H9 (cell line): ENCODE results near the gene LYRM2. TPM values are rescaled to one million over a fixed set of nuclear protein-coding genes. Genes with fewer than 3 reads are reported as not detected.

Source experiments
- DNase-seq: peaks from one replicate; pipeline ENCODE4 v3.0.0-alpha.2; 2017
- H2AFZ ChIP-seq: one replicate; pipeline ENCODE4 v1.6.1; 2013; ENCODE audit warnings: mild to moderate bottlenecking, low read length, control low read depth, moderate library complexity
- H2AK5ac ChIP-seq: 2 replicates; pipeline ENCODE4 v1.6.1; 2013; ENCODE audit warnings: low read length, control low read depth, mixed read lengths; ENCODE audit not compliant: insufficient read length
- H2BK120ac ChIP-seq: one replicate; pipeline ENCODE4 v1.6.1; 2013; ENCODE audit warnings: low read depth, mild to moderate bottlenecking, low read length, control low read depth, inconsistent platforms; ENCODE audit not compliant: poor library complexity, severe bottlenecking
- H2BK12ac ChIP-seq: 2 replicates; pipeline ENCODE4 v1.6.1; 2013; ENCODE audit warnings: low read length, control low read depth, mixed read lengths, low read depth; ENCODE audit not compliant: insufficient read length
- H2BK15ac ChIP-seq: 2 replicates; pipeline ENCODE4 v1.6.1; 2013; ENCODE audit warnings: low read depth, low read length, control low read depth
- H2BK20ac ChIP-seq: one replicate; pipeline ENCODE4 v1.6.1; 2013; ENCODE audit warnings: low read depth, mild to moderate bottlenecking, low read length, control low read depth, inconsistent platforms; ENCODE audit not compliant: poor library complexity, severe bottlenecking
- H2BK5ac ChIP-seq: 2 replicates; pipeline ENCODE4 v1.6.1; 2013; ENCODE audit warnings: low read length, control low read depth, mixed read lengths; ENCODE audit not compliant: insufficient read length
- H3K14ac ChIP-seq: 2 replicates; pipeline ENCODE4 v1.6.1; 2013; ENCODE audit warnings: low read length, control low read depth; ENCODE audit not compliant: insufficient read depth
- H3K18ac ChIP-seq: 2 replicates; pipeline ENCODE4 v1.6.1; 2013; ENCODE audit warnings: low read depth, mild to moderate bottlenecking, mixed read lengths, low read length, control low read depth; ENCODE audit not compliant: insufficient read length
- H3K23ac ChIP-seq: 2 replicates; pipeline ENCODE4 v1.6.1; 2013; ENCODE audit warnings: low read length, control low read depth, mixed read lengths, low read depth; ENCODE audit not compliant: insufficient read length
- H3K23me2 ChIP-seq: 2 replicates; pipeline ENCODE4 v1.6.1; 2013; ENCODE audit warnings: low read depth, mild to moderate bottlenecking, mixed read lengths, low read length, control low read depth; ENCODE audit not compliant: insufficient read length, poor library complexity, severe bottlenecking
- H3K27ac ChIP-seq: 2 replicates; pipeline ENCODE4 v1.5.1; 2013; ENCODE audit warnings: low read length, control low read depth, mixed read lengths, low read depth; ENCODE audit not compliant: insufficient read length
- H3K27me3 ChIP-seq: 2 replicates; pipeline ENCODE4 v1.6.1; 2013; ENCODE audit warnings: low read length, control low read depth, inconsistent platforms; ENCODE audit not compliant: insufficient read depth
- H3K4ac ChIP-seq: 2 replicates; pipeline ENCODE4 v1.6.1; 2013; ENCODE audit warnings: low read depth, mild to moderate bottlenecking, control low read depth, inconsistent platforms, low read length, moderate library complexity
- H3K4me1 ChIP-seq: 2 replicates; pipeline ENCODE4 v1.6.1; 2013; ENCODE audit warnings: low read length, control low read depth, inconsistent platforms; ENCODE audit not compliant: insufficient read depth
- H3K4me2 ChIP-seq: 2 replicates; pipeline ENCODE4 v1.6.1; 2013; ENCODE audit warnings: low read length, control low read depth, mixed read lengths; ENCODE audit not compliant: insufficient read length, insufficient read depth
- H3K56ac ChIP-seq: 2 replicates; pipeline ENCODE4 v1.6.1; 2013; ENCODE audit warnings: low read depth, mild to moderate bottlenecking, mixed read lengths, low read length, control low read depth; ENCODE audit not compliant: insufficient read length
- H3K79me1 ChIP-seq: 2 replicates; pipeline ENCODE4 v1.6.1; 2013; ENCODE audit warnings: low read depth, mild to moderate bottlenecking, moderate library complexity, low read length, control low read depth, inconsistent platforms; ENCODE audit not compliant: insufficient read depth, poor library complexity, severe bottlenecking
- H3K79me2 ChIP-seq: 2 replicates; pipeline ENCODE4 v1.6.1; 2013; ENCODE audit warnings: low read length, control low read depth, inconsistent platforms; ENCODE audit not compliant: insufficient read depth
- H3K9ac ChIP-seq: 2 replicates; pipeline ENCODE4 v1.6.1; 2013; ENCODE audit warnings: low read length, control low read depth, mixed read lengths; ENCODE audit not compliant: insufficient read length; ENCODE audit errors: extremely low read depth
- H3K9me3 ChIP-seq: one replicate; pipeline ENCODE4 v1.6.1; 2013; ENCODE audit warnings: low read depth, low read length, inconsistent platforms; ENCODE audit not compliant: control insufficient read depth
- H3T11ph ChIP-seq: one replicate; pipeline ENCODE4 v1.6.1; 2013; ENCODE audit warnings: mild to moderate bottlenecking, low read length, control low read depth, inconsistent platforms
- H4K20me1 ChIP-seq: one replicate; pipeline ENCODE4 v1.6.1; 2013; ENCODE audit not compliant: control insufficient read depth, insufficient read length, insufficient read depth
- H4K5ac ChIP-seq: 2 replicates; pipeline ENCODE4 v1.6.1; 2013; ENCODE audit warnings: low read depth, mild to moderate bottlenecking, mixed read lengths, low read length, control low read depth; ENCODE audit not compliant: insufficient read length
- H4K8ac ChIP-seq: replicated peaks from 2 replicates; pipeline ENCODE4 v1.6.1; 2013; ENCODE audit warnings: low read length, control low read depth, mixed read lengths, low read depth; ENCODE audit not compliant: insufficient read length
- H4K91ac ChIP-seq: 2 replicates; pipeline ENCODE4 v1.6.1; 2013; ENCODE audit warnings: low read depth, mild to moderate bottlenecking, moderate library complexity, mixed read lengths, low read length, control low read depth; ENCODE audit not compliant: insufficient read length
- H3K27ac Mint-ChIP-seq, 3 experiments: 2 replicates in 2 of 3; 3 replicates in 1 of 3; pipeline ENCODE4 v1.8.0; 2020 to 2021; ENCODE audit warnings: mixed read lengths in 3 of 3, mild to moderate bottlenecking in 1 of 3, moderate library complexity in 1 of 3
- H3K27me3 Mint-ChIP-seq: 2 replicates; pipeline ENCODE4 v1.8.0; 2021; ENCODE audit warnings: low read depth, mild to moderate bottlenecking, moderate library complexity, mixed read lengths
- H3K36me3 Mint-ChIP-seq, 3 experiments: 2 replicates in 2 of 3; 3 replicates in 1 of 3; pipeline ENCODE4 v1.8.0; 2020 to 2021; ENCODE audit warnings: low read depth in 3 of 3, mixed read lengths in 3 of 3; ENCODE audit not compliant: insufficient read depth in 1 of 3
- H3K4me1 Mint-ChIP-seq, 2 experiments: 2 replicates each; pipeline ENCODE4 v1.8.0; 2020; ENCODE audit warnings: mixed read lengths in 2 of 2
- H3K4me3 Mint-ChIP-seq, 2 experiments: 2 replicates in 1 of 2; 3 replicates in 1 of 2; pipeline ENCODE4 v1.8.0; 2020 to 2021; ENCODE audit warnings: mild to moderate bottlenecking in 2 of 2, mixed read lengths in 2 of 2, moderate library complexity in 1 of 2
- H3K9me3 Mint-ChIP-seq, 2 experiments: 2 replicates in 1 of 2; 3 replicates in 1 of 2; pipeline ENCODE4 v1.8.0; 2020; ENCODE audit warnings: mild to moderate bottlenecking in 2 of 2, mixed read lengths in 2 of 2, moderate library complexity in 1 of 2
- WGBS: extraction: QIAGEN DNeasy Blood & Tissue Kit; methylation state at CpG from one replicate; pipeline ENCODE4 v1.1.7; 2013; ENCODE audit warnings: missing lambda C conversion rate, low lambda C conversion rate, mixed read lengths; ENCODE audit not compliant: insufficient read length; ENCODE audit errors: extremely low coverage; 5-methylcytosine and 5-hydroxymethylcytosine counted together
- total RNA-seq: library from RNA; stranded (reverse); gene quantifications from 2 replicates; pipeline ENCODE4 v1.2.1, GENCODE V29; 2021
- TF ChIP-seq, protein P1 (sequence below): fragments of 200-600 bp; sonication (generic); conservative IDR thresholded peaks from 3 replicates; pipeline ENCODE4 v1.8.0; 2021; ENCODE audit warnings: antibody characterized with exemption, mild to moderate bottlenecking

Gene LYRM2
- total RNA-seq, 1 experiment from 2014 or later, result 29.8 TPM

GRCh38 chr6:89567630-89568390, 70.7 kb downstream of the LYRM2 start:
- Histone ChIP-seq H2BK5ac (no peak overlapping the region), H3K9me3 (no peaks in the 10 kb centered on the region), H3K14ac (no peak overlapping the region), H4K91ac (no peak overlapping the region), H4K20me1 (no peaks in the 10 kb centered on the region), H2BK12ac (no peak overlapping the region), H2BK120ac (no peak overlapping the region), H2BK15ac (no peak overlapping the region), H4K8ac (no peak overlapping the region), H3K23ac (no peak overlapping the region), H3K9ac (no peak overlapping the region), H3K4ac (no peak overlapping the region), H4K5ac (no peak overlapping the region), H3K79me1 (no peaks in the 10 kb centered on the region), H3K27ac (no peak overlapping the region), H3T11ph (no peak overlapping the region), H3K23me2 (no peaks in the 10 kb centered on the region), H3K4me2 (no peak overlapping the region), H2AK5ac (no peak overlapping the region), H2BK20ac (no peak overlapping the region), H3K27me3 (no peaks in the 10 kb centered on the region), H3K56ac (no peak overlapping the region), H2AFZ (no peak overlapping the region), H3K79me2 (no peaks in the 10 kb centered on the region), H3K4me1 (no peaks in the 10 kb centered on the region), H3K18ac (no peak overlapping the region)
- H3K4me3 Mint-ChIP-seq, result no peak overlapping the region
- TF ChIP-seq, protein P1, sequence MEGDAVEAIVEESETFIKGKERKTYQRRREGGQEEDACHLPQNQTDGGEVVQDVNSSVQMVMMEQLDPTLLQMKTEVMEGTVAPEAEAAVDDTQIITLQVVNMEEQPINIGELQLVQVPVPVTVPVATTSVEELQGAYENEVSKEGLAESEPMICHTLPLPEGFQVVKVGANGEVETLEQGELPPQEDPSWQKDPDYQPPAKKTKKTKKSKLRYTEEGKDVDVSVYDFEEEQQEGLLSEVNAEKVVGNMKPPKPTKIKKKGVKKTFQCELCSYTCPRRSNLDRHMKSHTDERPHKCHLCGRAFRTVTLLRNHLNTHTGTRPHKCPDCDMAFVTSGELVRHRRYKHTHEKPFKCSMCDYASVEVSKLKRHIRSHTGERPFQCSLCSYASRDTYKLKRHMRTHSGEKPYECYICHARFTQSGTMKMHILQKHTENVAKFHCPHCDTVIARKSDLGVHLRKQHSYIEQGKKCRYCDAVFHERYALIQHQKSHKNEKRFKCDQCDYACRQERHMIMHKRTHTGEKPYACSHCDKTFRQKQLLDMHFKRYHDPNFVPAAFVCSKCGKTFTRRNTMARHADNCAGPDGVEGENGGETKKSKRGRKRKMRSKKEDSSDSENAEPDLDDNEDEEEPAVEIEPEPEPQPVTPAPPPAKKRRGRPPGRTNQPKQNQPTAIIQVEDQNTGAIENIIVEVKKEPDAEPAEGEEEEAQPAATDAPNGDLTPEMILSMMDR, result no peak
- H3K9me3 Mint-ChIP-seq, result no peaks in the 10 kb centered on the region
- H3K36me3 Mint-ChIP-seq, result no peaks in the 10 kb centered on the region; a peak in 1 of 7 replicates
- WGBS, result no CpG with 5 or more reads among the region's 6 CpGs
- no peaks in the 10 kb centered on the region for H3K27me3 Mint-ChIP-seq
- no peak for DNase-seq
- H3K4me1 Mint-ChIP-seq, result peaks cover 5 to 14% of the 10 kb centered on the region in 2 experiments
- H3K27ac Mint-ChIP-seq, result 0 out of 7 replicates have a peak overlapping the region, but pooled peaks of 1 of the 3 experiments have one; percentile 29
